Fibroblast of lung (primary cell): Measurements from ENCODE around the gene CHCHD10. TPM values are rescaled to one million over a fixed set of nuclear protein-coding genes. Genes with fewer than 3 reads are reported as not detected.

Experiments
- DNase-seq, 2 donors: peaks; one replicate each; pipeline versions ENCODE4 v3.0.0 to v3.0.0-alpha.2; 2010; ENCODE audit warnings: low read depth in 2 of 2
- H2AFZ ChIP-seq: 2 replicates; pipeline ENCODE4 v1.5.1; 2012; ENCODE audit warnings: low read length, control low read depth, inconsistent platforms
- H3K27ac ChIP-seq: 2 replicates; pipeline ENCODE4 v1.5.1; 2011; ENCODE audit warnings: low read length, control low read depth; ENCODE audit not compliant: insufficient read depth
- H3K27me3 ChIP-seq: 2 replicates; pipeline ENCODE4 v1.5.1; 2011; ENCODE audit warnings: mild to moderate bottlenecking, low read length; ENCODE audit not compliant: control insufficient read depth, insufficient read depth
- H3K36me3 ChIP-seq: 2 replicates; pipeline ENCODE4 v1.5.1; 2011; ENCODE audit warnings: low read length; ENCODE audit not compliant: control insufficient read depth, insufficient read depth
- H3K4me1 ChIP-seq: 2 replicates; pipeline ENCODE4 v1.5.1; 2011; ENCODE audit warnings: low read length; ENCODE audit not compliant: control insufficient read depth, insufficient read depth; ENCODE audit errors: extremely low read depth
- H3K4me2 ChIP-seq: 2 replicates; pipeline ENCODE4 v1.5.1; 2011; ENCODE audit warnings: low read length, control low read depth; ENCODE audit not compliant: insufficient read depth; ENCODE audit errors: extremely low read depth
- H3K4me3 ChIP-seq, 4 experiments: fragments of 200-600 bp in 1 of 4; sonication (generic) in 1 of 4; replicated peaks in 1 of 4; 2 replicates each; pipeline ENCODE4 v1.5.1; 2011 to 2016; ENCODE audit warnings: low read length in 4 of 4, low read depth in 3 of 4, mild to moderate bottlenecking in 3 of 4, control low read depth in 2 of 4, inconsistent platforms in 1 of 4, mixed read lengths in 1 of 4; ENCODE audit not compliant: insufficient read depth in 1 of 4; ENCODE audit errors: control extremely low read depth in 1 of 4
- H3K79me2 ChIP-seq: 2 replicates; pipeline ENCODE4 v1.5.1; 2012; ENCODE audit warnings: mild to moderate bottlenecking, low read length, inconsistent platforms; ENCODE audit not compliant: control insufficient read depth, insufficient read depth
- H3K9ac ChIP-seq: 2 replicates; pipeline ENCODE4 v1.5.1; 2011; ENCODE audit warnings: mild to moderate bottlenecking, low read length, control low read depth; ENCODE audit not compliant: insufficient read depth
- H3K9me3 ChIP-seq: 2 replicates; pipeline ENCODE4 v1.5.1; 2012; ENCODE audit warnings: low read depth, low read length; ENCODE audit not compliant: control insufficient read depth, insufficient read depth
- H4K20me1 ChIP-seq: 2 replicates; pipeline ENCODE4 v1.5.1; 2011; ENCODE audit warnings: low read length; ENCODE audit not compliant: control insufficient read depth, insufficient read depth; ENCODE audit errors: extremely low read depth
- EZH2 ChIP-seq: IDR thresholded peaks from 2 replicates; pipeline ENCODE4 v1.5.1; 2012; ENCODE audit warnings: low read length, control low read depth, mild to moderate bottlenecking; ENCODE audit errors: missing control alignments
- polyA plus RNA-seq, 2 donors: library from polyadenylated mRNA; depleted of rRNA in 1 of 2; stranded (reverse) in 1 of 2; unstranded in 1 of 2; fragments of >200 nt; gene quantifications; 2 replicates each; pipeline ENCODE4 v1.2.1, GENCODE V29; 2011 to 2012; ENCODE audit warnings: missing spikeins in 1 of 2
- total RNA-seq: library from RNA; depleted of rRNA; stranded (reverse); fragments of >200 nt; gene quantifications from 2 replicates; pipeline ENCODE4 v1.2.1, GENCODE V29; 2014
- TF ChIP-seq, protein P1 (sequence below), 2 donors: IDR thresholded peaks in 1 of 2; conservative IDR thresholded peaks in 1 of 2; 1 replicate in 1 of 2; 2 replicates in 1 of 2; pipeline ENCODE4 v1.5.1; 2011 to 2012; ENCODE audit warnings: low read length in 2 of 2, control low read depth in 1 of 2, inconsistent platforms in 1 of 2, low read depth in 1 of 2, mild to moderate bottlenecking in 1 of 2

Gene CHCHD10
- total and polyA plus RNA-seq, 2 donors (not counting 1 experiment from before 2014, with no cell fraction given): 5.4 to 11.4 TPM

DNA sequence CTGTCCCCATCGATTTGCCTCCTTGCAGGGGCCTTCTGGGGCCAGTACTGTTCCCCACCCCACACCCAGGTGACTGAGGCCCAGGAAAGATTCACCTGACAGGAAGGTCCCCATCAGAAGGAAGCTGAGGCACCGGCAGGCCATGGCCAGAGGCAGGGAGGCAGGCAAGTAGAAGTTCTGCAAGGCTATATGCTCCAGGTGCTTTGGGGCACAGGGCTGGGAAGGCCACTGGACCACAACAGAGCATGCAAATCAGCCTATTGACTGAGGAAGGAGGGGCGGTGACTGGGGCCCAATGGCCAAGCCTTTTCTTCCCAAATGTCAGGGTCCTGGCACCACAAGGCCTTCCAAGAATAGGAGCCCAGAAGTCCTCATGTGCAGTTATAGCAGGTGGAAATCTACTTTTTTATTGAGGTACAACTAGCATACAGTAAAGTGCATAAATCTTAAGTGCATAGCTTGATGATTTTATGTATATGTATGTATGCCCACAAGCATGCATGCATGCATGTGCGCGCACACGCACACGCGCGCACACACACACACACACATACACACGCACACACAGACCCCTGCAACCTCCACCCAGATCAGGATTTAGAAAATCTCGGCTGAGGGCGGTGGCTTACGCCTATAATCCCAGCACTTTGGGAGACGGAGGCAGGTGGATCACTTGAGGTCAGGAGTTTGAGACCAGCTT, 13.4 kb downstream of the CHCHD10 start, which contains the start of gene VPREB3:
Gene VPREB3 (minus strand): TSS at position 206 of the 700 bp plus-strand sequence. CDS start 62 bp downstream, at position 144.
- Histone ChIP-seq H3K79me2 (no peaks in the 10 kb centered on the region), H2AFZ (no peak within 1 kb of the TSS), H3K4me1 (no peaks in the 10 kb centered on the region), H3K27me3 (no peaks in the 10 kb centered on the region), H3K4me2 (no peak within 1 kb of the TSS), H3K9ac (no peak within 1 kb of the TSS), H4K20me1 (no peaks in the 10 kb centered on the region), H3K36me3 (no peaks in the 10 kb centered on the region), H3K9me3 (no peaks in the 10 kb centered on the region), H3K4me3 (no peak within 1 kb of the TSS), H3K27ac (no peak within 1 kb of the TSS)
- DNase-seq: no peak
- TF ChIP-seq, protein P1, sequence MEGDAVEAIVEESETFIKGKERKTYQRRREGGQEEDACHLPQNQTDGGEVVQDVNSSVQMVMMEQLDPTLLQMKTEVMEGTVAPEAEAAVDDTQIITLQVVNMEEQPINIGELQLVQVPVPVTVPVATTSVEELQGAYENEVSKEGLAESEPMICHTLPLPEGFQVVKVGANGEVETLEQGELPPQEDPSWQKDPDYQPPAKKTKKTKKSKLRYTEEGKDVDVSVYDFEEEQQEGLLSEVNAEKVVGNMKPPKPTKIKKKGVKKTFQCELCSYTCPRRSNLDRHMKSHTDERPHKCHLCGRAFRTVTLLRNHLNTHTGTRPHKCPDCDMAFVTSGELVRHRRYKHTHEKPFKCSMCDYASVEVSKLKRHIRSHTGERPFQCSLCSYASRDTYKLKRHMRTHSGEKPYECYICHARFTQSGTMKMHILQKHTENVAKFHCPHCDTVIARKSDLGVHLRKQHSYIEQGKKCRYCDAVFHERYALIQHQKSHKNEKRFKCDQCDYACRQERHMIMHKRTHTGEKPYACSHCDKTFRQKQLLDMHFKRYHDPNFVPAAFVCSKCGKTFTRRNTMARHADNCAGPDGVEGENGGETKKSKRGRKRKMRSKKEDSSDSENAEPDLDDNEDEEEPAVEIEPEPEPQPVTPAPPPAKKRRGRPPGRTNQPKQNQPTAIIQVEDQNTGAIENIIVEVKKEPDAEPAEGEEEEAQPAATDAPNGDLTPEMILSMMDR (conservative IDR thresholded peaks at IDR 0.05 in 1 of 2, IDR thresholded peaks at IDR 0.05 in 1 of 2; ENCODE audit: low read depth in 1 of 2, low read length in 2 of 2): no peak
- TF ChIP-seq EZH2: no peak

GRCh38 chr22:23753385-23753784, 14.4 kb downstream of the CHCHD10 start:
- Histone ChIP-seq H3K9me3 (no peaks in the 10 kb centered on the region), H3K4me2 (no peak overlapping the region), H3K27me3 (no peaks in the 10 kb centered on the region), H2AFZ (no peak overlapping the region), H3K27ac (no peak overlapping the region), H4K20me1 (no peaks in the 10 kb centered on the region), H3K79me2 (no peaks in the 10 kb centered on the region), H3K36me3 (no peaks in the 10 kb centered on the region), H3K9ac (no peak overlapping the region), H3K4me3 (no peak overlapping the region), H3K4me1 (no peaks in the 10 kb centered on the region)
- no peak for TF ChIP-seq EZH2
- TF ChIP-seq, protein P1 (conservative IDR thresholded peaks at IDR 0.05 in 1 of 2, IDR thresholded peaks at IDR 0.05 in 1 of 2; ENCODE audit: low read depth in 1 of 2, low read length in 2 of 2): no peak
- no peak for DNase-seq

DNA sequence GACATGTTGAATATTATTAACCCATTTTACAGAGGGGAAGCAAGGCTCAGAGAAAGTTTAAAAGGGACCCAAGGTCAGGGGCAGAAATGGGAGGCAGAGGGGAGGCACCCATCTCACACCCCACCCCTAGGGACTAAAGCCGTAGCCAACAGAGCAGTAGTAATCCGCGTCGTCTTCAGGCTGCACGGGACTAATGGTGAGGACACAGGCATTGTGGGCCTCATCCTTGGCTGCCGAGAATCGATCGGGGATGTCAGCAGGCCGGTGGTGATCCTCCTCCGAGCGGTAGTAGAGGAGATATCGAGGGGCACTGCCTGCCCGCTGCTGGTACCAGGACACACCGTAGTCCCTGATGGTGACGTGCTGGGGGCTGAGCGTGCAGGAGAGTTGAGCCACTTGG, 15.0 kb downstream of the CHCHD10 start:
- no peak overlapping the region for H3K4me3 ChIP-seq
- no peaks in the 10 kb centered on the region for H3K79me2 ChIP-seq
- no peak overlapping the region for H3K4me2 ChIP-seq
- no peaks in the 10 kb centered on the region for H3K27me3 ChIP-seq
- no peak for DNase-seq
- no peak overlapping the region for H3K27ac ChIP-seq
- H3K36me3 ChIP-seq: no peaks in the 10 kb centered on the region
- TF ChIP-seq, protein P1 (conservative IDR thresholded peaks at IDR 0.05 in 1 of 2, IDR thresholded peaks at IDR 0.05 in 1 of 2; ENCODE audit: low read depth in 1 of 2, low read length in 2 of 2): no peak
- TF ChIP-seq EZH2: no peak
- no peaks in the 10 kb centered on the region for H3K4me1 ChIP-seq
- H3K9ac ChIP-seq: no peak overlapping the region
- H3K9me3 ChIP-seq: no peaks in the 10 kb centered on the region
- no peaks in the 10 kb centered on the region for H4K20me1 ChIP-seq
- H2AFZ ChIP-seq: no peak overlapping the region
